Activated naive CD8-positive, alpha-beta T cell treated with anti-CD3 and anti-CD28 coated beads, Interleukin-2, amount 50 U/mL, for 24 hours (primary cell): Measurements from ENCODE around the gene ETS1.

Experiments used
- ATAC-seq: fragments of 150-1000 bp; cut with Tn5 transposase; one replicate; pipeline ENCODE4 v1.10.0; 2021
- DNase-seq: peaks from one replicate; pipeline ENCODE4 v3.0.0; 2021
- H3K27ac Mint-ChIP-seq: one replicate; pipeline ENCODE4 v1.8.0; 2021; ENCODE audit warnings: mild to moderate bottlenecking, mixed read lengths
- H3K27me3 Mint-ChIP-seq: one replicate; pipeline ENCODE4 v1.8.0; 2021; ENCODE audit warnings: mixed read lengths
- H3K36me3 Mint-ChIP-seq: one replicate; pipeline ENCODE4 v1.8.0; 2021; ENCODE audit warnings: low read depth, mixed read lengths
- H3K4me1 Mint-ChIP-seq: one replicate; pipeline ENCODE4 v1.8.0; 2021; ENCODE audit warnings: mixed read lengths
- H3K4me3 Mint-ChIP-seq: one replicate; pipeline ENCODE4 v1.8.0; 2021; ENCODE audit warnings: mild to moderate bottlenecking, moderate library complexity, mixed read lengths
- H3K9me3 Mint-ChIP-seq: one replicate; pipeline ENCODE4 v1.8.0; 2021; ENCODE audit warnings: mixed read lengths

Gene ETS1

GRCh38 chr11:128624269-128625175 lies 37.2 kb upstream of the ETS1 start:
- DNase-seq (peak; percentile 71), ATAC-seq (peak; percentile 50)
- Mint-ChIP-seq H3K27ac (peak overlapping the region; percentile 96), H3K36me3 (peaks cover 2% of the 10 kb centered on the region), H3K4me1 (peaks cover 97% of the 10 kb centered on the region), H3K4me3 (peak overlapping the region; percentile 74), H3K9me3 (no peaks in the 10 kb centered on the region), H3K27me3 (no peaks in the 10 kb centered on the region)

DNA sequence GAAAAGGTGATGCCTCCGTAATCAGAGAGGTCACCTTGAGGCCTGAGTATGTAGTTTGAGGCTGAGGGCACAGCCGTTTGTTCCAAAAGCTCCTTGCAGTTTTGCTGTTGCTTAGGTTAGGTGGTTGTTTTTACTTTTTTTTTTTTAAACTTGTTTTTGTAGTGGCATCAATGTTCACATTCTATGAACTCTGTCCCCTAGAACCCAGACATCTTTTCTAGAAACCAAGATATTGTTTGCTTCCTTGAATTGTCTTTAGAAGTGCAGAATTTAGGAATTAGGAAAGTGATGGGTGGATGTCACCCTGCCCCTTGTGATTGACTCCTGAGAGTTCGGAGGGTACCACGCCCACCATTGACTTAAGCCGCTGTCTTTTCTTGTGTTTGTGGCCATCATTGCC lies 35.7 kb upstream of the ETS1 start:
- no peaks in the 10 kb centered on the region for H3K27me3 Mint-ChIP-seq
- H3K27ac Mint-ChIP-seq, result peak overlapping the region; percentile 96
- no peaks in the 10 kb centered on the region for H3K9me3 Mint-ChIP-seq
- ATAC-seq, result no peak
- H3K4me1 Mint-ChIP-seq, result peaks cover 94% of the 10 kb centered on the region
- H3K36me3 Mint-ChIP-seq, result peaks cover 2% of the 10 kb centered on the region
- no peak for DNase-seq
- no peak overlapping the region for H3K4me3 Mint-ChIP-seq

- ATAC-seq (no peak), DNase-seq (no peak)
- Mint-ChIP-seq H3K36me3 (peaks cover 2% of the 10 kb centered on the region), H3K27ac (no peak overlapping the region), H3K4me3 (no peak overlapping the region), H3K9me3 (no peaks in the 10 kb centered on the region), H3K4me1 (peaks cover 83% of the 10 kb centered on the region), H3K27me3 (no peaks in the 10 kb centered on the region)
Measured at GRCh38 chr11:128621601-128622501, 34.5 kb upstream of the ETS1 start.

- Mint-ChIP-seq H3K4me1 (peaks cover 70% of the 10 kb centered on the region), H3K36me3 (no peaks in the 10 kb centered on the region), H3K27ac (peak overlapping the region; percentile 46), H3K4me3 (no peak overlapping the region), H3K27me3 (no peaks in the 10 kb centered on the region), H3K9me3 (no peaks in the 10 kb centered on the region)
- no peak for DNase-seq
- no peak for ATAC-seq
Measured at GRCh38 chr11:128620309-128621100, 33.1 kb upstream of the ETS1 start.

DNA sequence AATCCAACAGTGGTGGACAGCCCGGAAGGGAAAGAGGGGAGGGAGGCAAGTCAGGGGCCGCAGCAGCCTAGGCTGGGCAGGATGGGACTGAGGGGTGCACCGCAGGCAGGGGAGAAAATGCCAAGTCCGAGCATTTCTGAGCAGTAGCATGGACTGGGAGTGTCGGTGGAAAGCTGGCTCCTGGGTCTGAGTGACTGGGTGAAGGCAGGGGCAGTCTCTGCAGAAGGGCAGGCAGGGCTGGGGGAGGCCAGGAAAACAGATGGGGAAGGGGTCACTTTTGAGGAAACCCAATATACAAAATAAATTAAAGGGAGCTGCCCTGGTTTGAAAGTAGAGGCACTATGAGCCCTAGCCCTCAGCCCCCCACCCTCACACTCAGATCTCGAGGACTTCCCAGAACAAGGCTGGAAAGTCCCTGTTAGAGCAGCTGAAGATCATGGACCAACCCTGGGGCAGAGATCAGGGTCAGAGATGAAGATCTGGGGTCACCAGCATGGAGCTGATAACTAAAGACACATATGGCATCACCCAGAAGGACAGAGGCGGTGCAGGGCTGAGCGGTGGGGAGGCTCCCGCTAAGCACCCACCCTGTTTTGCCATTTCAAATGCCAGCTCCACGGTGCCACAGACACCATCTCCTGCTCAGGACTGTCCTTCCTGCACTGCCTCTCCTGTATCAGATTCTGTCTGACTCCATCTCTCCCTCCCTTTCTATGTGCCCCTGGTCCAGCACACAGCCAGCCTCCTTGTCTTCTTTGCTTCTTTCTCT lies 32.4 kb upstream of the ETS1 start:
- peaks cover 62% of the 10 kb centered on the region for H3K4me1 Mint-ChIP-seq
- H3K27me3 Mint-ChIP-seq, result no peaks in the 10 kb centered on the region
- H3K4me3 Mint-ChIP-seq, result no peak overlapping the region
- no peaks in the 10 kb centered on the region for H3K9me3 Mint-ChIP-seq
- no peak for DNase-seq
- peak; percentile 4 for ATAC-seq
- H3K27ac Mint-ChIP-seq, result peak overlapping the region; percentile 46
- no peaks in the 10 kb centered on the region for H3K36me3 Mint-ChIP-seq

GRCh38 chr11:128619007-128619406 lies 31.6 kb upstream of the ETS1 start:
- ATAC-seq, result no peak
- Mint-ChIP-seq H3K27ac (peak overlapping the region; percentile 46), H3K4me1 (peaks cover 58% of the 10 kb centered on the region), H3K4me3 (no peak overlapping the region), H3K36me3 (no peaks in the 10 kb centered on the region), H3K27me3 (no peaks in the 10 kb centered on the region), H3K9me3 (no peaks in the 10 kb centered on the region)
- DNase-seq, result no peak

DNA sequence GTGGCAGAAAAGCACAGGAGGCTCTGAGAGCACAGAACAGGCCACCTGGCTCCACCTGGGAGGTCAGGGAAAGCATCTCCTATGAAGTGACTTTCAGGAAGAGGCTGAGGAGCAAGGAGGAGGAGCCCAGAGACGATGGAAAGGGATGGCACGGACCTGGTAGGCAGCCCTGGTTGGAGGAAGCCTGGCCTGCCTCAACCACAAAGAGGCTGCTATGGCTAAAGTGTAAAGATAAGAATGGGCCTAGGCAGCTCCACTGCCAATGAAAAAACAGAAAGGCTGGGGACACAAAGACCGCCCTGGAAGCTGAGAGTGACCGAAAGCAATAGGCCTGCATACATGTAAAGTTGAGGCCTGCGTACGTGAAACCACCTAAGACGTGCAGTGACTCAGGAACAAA lies 31.2 kb upstream of the ETS1 start:
- DNase-seq (no peak), ATAC-seq (peak; percentile 18)
- H3K4me1 Mint-ChIP-seq, result peaks cover 56% of the 10 kb centered on the region
- no peaks in the 10 kb centered on the region for H3K9me3 Mint-ChIP-seq
- no peaks in the 10 kb centered on the region for H3K36me3 Mint-ChIP-seq
- no peak overlapping the region for H3K4me3 Mint-ChIP-seq
- H3K27ac Mint-ChIP-seq, result peak overlapping the region; percentile 37
- H3K27me3 Mint-ChIP-seq, result no peaks in the 10 kb centered on the region

- Mint-ChIP-seq H3K4me1 (peaks cover 51% of the 10 kb centered on the region), H3K27me3 (no peaks in the 10 kb centered on the region), H3K27ac (no peak overlapping the region), H3K9me3 (no peaks in the 10 kb centered on the region), H3K4me3 (no peak overlapping the region), H3K36me3 (no peaks in the 10 kb centered on the region)
- ATAC-seq (no peak), DNase-seq (no peak)
Measured at GRCh38 chr11:128616161-128616560, 28.8 kb upstream of the ETS1 start.

GRCh38 chr11:128615612-128616011 lies 28.3 kb upstream of the ETS1 start:
- peaks cover 51% of the 10 kb centered on the region for H3K4me1 Mint-ChIP-seq
- ATAC-seq (no peak), DNase-seq (no peak)
- no peaks in the 10 kb centered on the region for H3K36me3 Mint-ChIP-seq
- H3K27me3 Mint-ChIP-seq, result no peaks in the 10 kb centered on the region
- H3K9me3 Mint-ChIP-seq, result no peaks in the 10 kb centered on the region
- no peak overlapping the region for H3K27ac Mint-ChIP-seq
- no peak overlapping the region for H3K4me3 Mint-ChIP-seq

GRCh38 chr11:128615076-128615475 lies 27.7 kb upstream of the ETS1 start:
- ATAC-seq (no peak), DNase-seq (no peak)
- H3K27me3 Mint-ChIP-seq, result no peaks in the 10 kb centered on the region
- peaks cover 50% of the 10 kb centered on the region for H3K4me1 Mint-ChIP-seq
- H3K27ac Mint-ChIP-seq, result no peak overlapping the region
- no peak overlapping the region for H3K4me3 Mint-ChIP-seq
- no peaks in the 10 kb centered on the region for H3K9me3 Mint-ChIP-seq
- no peaks in the 10 kb centered on the region for H3K36me3 Mint-ChIP-seq

GRCh38 chr11:128614026-128614425 lies 26.7 kb upstream of the ETS1 start:
- H3K4me3 Mint-ChIP-seq, result no peak overlapping the region
- no peaks in the 10 kb centered on the region for H3K36me3 Mint-ChIP-seq
- ATAC-seq (no peak), DNase-seq (no peak)
- no peaks in the 10 kb centered on the region for H3K9me3 Mint-ChIP-seq
- no peak overlapping the region for H3K27ac Mint-ChIP-seq
- no peaks in the 10 kb centered on the region for H3K27me3 Mint-ChIP-seq
- H3K4me1 Mint-ChIP-seq, result peaks cover 49% of the 10 kb centered on the region

DNA sequence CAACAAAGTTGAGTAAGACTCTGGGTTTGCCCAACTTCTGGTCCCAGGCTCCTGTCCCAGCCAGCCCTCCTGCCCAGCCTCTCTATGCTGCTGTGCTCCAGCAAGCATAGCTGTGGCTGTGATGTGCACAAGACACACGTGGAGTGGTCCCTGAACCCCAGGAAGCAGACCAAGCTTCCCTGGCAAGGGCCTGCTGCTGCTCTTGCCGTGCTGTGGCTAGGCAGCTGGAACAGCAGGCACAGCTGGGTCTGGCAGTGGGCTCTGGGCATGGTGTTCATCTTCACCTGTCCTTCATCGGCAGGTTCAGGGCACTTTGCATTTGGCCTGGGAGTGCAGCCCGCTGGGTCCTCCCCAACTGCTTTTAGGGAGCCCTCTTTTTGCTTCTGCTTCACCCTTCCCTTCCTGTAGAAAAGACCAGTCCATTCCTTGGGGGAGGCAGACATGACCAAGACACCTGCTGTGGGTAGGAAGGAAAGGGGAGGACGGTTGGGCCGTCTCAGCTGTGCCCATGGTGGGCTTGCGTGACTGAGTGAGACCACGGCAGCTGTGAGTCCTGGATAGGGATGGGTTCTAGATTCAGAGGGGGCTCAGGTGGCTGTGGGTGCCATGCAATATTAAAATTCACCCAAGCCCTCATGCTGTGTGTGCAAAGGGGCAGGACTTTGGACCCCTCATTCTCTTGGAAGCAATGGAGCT lies 26.1 kb upstream of the ETS1 start:
- Mint-ChIP-seq H3K4me3 (no peak overlapping the region), H3K27me3 (no peaks in the 10 kb centered on the region), H3K9me3 (no peaks in the 10 kb centered on the region), H3K4me1 (peaks cover 49% of the 10 kb centered on the region), H3K27ac (no peak overlapping the region), H3K36me3 (no peaks in the 10 kb centered on the region)
- no peak for DNase-seq
- no peak for ATAC-seq
